ENCODE data around the gene SLC25A25.
"Not testable (repeated sequence)": the region's sequence is repeated elsewhere in the genome, so short reads cannot be mapped to it uniquely, and the experiment has no call there.

The SLC25A25 gene

DNA sequence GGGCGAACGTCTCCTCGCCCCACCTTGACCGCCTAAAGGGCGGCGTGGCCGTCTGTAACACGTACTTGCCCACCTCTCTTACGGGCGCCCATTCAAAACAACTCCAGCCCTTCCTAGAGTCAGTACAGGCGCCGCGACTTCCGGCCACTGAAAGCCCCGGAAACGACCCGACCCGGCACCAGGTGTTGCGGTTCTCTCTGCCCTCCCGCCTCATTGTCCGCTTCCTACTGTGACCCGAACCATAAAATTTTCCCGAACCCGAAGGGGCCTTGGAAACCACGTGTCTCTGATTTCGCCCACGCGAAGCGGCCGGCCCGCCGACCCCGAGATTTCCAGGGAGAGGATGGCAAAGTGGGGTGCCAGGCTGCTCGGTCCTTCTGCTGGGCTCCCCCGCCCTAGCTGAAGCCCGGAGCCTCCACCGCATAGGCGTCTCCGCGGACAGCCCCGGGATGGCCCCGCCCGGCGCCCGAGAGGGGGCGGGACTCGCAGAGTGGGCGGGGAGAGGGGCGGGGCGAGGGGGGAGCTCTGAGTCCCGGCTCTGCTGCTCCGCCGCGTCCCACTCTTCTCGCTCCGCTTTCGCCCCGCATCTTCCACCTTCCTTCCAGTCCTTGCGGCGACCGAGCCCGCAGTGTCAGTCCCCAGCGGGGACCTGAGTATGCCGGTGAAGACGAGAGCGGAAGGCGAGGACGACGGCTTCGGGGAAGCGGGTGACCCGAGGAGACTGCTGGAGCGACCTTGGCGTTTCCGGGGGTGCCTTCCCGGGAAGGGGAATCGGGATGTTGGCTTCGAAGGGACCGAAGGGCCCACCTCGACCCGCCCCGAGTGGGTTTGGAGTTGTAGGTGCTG is 60.2 kb downstream of the SLC25A25 start:
- peak; percentile 71 for DNase-seq

DNA sequence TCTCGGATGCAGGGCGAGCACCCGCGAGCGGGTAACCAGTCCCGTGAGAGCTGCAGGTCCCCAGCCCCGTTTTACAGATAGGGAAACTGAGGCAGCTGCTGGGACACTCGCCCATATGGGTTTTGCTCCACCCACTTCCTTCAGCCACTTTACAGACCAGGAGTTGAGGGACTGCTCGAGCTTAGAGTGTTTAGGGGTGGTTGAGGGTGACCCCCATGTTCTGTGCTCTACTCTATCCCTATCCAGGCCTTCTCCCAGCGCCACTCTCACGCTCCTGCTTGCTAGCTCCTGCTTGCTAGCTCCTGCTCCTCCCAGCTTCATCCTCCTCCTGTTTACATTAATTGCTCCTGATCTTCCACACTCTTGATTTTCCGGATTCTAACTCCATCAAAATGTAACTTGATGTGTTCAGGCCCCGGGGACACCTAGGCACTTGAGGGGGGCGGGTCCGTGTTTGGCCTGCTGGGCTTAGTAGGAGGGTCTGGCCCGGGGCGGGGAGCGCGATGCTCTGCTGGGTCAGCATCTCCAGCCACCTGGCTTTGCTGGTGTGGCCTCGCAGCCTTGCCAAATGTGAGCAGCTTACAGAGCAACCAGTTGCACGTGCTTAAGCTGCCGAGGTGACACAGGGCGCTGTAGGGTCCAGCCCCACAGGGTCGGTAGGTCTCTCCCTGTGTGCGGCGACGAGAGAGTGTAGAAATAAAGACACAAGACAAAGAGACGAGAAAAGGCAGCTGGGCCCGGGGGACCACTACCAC is 61.0 kb downstream of the SLC25A25 start:
- no peak for DNase-seq

DNA sequence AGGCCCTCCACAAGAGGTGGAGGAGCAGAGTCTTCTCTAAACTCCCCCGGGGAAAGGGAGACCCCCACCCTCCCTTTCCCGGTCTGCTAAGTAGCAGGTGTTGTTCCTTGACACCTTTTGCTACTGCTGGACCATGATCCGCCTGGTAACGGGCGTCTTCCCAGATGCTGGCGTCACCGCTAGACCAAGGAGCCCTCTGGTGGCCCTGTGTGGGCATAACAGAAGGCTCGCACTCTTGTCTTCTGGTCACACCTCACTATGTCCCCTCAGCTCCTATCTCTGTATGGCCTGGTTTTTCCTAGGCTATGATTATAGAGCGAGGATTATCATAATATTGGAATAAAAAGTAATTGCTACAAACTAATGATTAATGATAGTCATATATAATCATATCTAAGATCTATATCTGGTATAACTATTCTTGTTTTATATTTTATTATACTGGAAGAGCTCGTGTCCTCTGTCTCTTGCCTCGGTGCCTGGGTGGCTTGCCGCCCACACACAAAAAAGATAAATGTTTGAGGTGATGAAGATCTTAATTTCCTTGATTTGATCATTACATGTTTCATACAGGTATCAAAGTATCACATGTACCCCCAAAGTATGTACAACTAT is 62.1 kb downstream of the SLC25A25 start:
- DNase-seq: not testable (repeated sequence)

DNA sequence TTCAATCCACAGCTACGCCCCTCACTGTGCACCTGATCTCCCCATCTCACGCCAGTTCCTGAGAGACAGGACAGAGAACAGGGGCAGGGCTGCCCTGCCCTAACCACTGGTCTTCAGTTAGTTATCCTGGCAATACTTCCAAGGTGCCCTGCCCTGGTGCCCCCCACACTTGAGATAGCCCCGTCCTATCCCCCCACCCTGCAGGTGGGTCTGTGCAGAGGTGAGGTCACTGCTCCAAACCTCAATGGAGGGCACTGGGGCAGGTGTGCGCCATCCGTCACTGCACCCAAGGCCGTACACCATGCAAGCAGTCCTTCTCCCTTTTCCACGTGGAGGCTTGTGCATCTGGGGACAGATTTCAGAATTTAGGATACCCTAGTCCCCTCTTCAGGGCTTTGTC is 62.6 kb downstream of the SLC25A25 start:
- not testable (repeated sequence) for DNase-seq

DNA sequence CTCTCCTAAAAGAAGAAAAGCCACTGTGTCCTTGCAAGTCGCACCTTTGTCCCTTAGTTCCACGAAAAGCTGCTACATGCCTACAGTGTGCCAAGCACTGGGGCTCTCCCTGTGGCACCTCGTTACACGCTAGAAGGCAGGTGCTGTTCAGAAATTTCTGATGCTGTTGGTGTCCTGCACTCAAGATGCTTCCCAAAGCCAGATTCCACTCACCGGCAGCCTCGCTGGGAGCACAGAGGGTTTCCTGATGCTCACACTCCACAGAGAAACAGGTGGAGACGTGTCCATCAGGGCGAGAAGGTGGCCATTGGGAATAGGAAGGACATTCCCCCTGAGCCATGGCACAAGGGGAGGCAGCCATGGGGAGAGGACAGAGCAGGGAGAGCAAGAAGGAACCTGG is 63.3 kb downstream of the SLC25A25 start:
- DNase-seq: not testable (repeated sequence)

DNA sequence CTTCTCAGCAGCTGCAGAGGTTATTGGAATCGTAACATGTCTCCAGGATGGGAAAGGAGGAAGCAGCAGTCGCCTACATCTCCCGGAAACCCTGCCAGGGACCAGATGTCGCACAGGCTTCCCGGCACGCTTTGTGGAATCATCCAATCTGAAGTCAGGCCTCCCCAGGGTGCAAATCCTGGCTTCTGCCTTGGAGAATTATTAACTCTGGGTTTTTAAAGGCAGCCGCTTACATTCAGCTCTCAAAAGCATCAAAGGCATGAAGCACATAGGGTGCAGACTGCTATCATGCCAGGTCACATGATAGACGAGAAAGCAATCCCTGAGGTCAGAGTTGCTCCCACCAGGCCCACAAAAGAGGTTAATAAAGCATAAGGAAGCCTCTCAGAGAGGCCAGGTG is 64.1 kb downstream of the SLC25A25 start:
- not testable (repeated sequence) for DNase-seq

DNA sequence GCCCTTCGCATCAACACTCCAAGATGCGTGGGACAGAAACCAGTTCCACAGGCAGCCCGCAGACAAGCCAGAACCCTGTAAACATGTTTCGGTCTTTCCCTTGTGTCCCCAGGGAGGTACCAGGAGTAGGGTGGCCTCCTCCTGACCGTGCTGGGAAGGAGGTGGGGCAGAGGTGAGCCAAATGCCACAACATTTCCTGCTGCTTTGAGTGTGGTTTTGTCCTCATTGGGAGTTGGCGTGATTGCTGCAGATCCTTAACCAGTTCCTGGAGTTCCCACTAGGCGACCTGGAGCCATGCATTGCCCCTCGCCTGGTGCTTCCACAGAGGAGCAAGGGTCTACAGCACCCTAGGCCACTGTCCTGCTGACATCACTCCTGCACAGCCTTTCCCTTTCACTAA is 67.5 kb downstream of the SLC25A25 start:
- not testable (repeated sequence) for DNase-seq

DNA sequence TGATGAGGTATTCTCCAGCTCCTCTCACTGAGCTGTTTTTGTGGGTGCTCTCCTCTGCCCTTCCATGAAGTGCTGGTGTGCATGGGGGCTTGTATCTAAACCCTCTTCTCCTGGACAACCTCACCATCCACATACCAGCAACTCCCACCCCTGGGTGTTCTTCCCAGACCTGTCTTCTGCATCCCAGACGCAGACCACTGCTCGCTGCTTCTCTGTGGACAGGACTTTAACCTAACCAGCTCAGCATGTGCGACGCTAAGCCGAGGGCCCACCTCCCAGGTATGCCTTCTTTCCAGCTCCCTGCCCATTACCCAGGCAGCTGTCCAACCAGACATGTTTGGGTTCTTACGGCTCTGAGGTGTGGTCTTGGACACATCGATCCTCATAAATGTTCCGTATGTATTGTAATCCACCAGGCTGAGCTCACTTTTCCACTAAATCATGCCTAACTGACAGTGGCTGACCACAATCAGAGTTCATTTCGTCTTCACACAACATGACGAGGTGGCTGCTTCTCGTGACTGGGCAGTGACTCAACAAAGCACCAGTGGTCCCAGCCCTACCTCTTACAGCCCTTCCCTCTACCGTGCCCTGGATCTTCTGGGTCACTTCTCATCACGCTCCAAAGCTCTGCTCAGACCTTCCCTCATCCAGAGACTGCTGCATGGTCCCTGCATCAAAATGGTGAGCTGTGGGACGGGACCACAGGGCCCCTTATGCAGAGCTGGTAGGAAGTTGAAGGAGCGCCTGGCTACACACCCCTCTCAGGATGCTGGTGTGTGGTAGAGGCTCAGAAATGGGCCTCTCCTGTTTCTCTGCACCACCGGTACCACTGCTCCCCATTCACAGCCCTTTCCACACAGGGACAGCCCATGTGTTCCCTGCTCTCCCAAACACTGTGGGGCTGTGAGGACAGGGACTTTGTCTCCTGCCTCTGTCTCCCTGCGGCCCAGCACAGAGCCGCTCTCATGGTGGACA is 69.1 kb downstream of the SLC25A25 start:
- no peak for DNase-seq

DNA sequence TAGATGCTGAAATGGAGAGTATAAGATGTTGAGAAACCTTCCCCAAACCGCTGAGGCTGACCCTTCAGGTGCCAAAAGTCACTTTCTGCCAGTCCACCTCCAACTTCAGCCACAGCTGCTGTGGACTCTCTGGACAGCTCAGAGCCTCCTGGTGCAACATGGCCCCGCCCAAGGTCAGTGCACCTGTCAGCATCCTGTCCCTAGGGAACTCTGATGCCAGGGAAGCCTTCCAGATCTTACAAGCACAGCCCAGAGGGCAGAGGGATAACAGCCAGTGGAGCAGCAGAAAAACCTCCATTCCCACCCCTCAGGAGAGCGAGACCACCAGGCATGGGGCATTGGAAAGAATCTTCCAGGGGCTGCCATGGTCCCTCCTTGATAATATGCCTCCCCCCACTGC is 70.0 kb downstream of the SLC25A25 start:
- no peak for DNase-seq

DNA sequence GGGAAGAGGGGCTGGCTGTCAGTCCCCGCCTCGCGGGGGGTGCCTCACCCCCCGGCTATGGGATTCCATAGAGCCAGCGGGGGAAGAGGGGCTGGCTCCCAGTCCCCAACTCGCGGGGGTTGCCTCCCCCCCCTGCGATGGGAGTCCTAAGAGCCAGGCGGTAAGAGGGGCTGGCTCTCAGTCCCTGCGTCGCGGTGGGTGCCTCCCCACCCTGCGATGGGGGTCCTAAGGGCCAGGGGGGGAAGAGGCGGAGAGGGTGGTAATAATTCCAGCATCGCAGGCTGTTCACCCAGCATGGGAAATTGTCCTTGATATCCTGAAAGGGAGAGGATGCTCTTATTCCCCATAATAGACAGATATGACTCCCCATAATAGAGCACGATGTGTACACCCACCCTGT is 71.6 kb downstream of the SLC25A25 start:
- DNase-seq: no peak

DNA sequence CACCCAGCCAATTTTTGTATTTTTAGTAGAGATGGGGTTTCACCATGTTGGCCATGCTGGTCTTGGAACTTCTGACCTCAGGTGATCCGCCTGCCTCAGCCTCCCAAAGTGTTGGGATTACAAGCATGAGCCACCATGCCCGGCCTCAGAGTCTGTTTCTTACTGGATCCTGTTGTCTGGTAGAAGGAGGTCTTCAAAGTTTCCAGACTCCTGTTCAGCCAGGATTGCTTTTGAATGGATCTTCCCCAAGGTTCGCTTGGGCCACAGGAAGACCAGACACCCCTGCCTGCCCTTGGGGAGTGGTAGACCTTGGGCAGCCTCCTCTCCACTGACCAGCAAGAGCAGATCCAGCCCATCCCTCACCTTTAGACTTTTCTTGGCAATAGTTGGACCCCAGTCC is 73.6 kb downstream of the SLC25A25 start:
- no peak for DNase-seq

DNA sequence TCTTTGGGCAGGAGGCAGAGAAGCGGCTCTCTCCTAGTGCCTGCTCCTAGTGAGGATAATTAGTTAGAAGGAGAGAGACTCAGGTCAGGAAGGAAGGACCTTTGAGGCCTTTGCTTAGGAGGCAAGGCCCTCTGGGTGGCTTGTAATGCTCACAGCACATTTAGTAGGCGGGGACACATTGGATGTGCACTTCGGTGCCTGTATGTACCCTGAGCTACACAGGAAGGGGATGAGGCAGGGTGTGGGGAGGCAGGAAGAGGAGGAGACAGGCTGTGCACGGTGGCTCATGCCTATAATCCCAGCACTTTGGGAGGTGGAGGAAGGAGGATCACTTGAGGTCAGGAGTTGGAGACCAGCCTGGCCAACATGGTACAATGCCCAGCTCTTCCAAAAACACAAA is 74.0 kb downstream of the SLC25A25 start:
- DNase-seq: peak; percentile 30

DNA sequence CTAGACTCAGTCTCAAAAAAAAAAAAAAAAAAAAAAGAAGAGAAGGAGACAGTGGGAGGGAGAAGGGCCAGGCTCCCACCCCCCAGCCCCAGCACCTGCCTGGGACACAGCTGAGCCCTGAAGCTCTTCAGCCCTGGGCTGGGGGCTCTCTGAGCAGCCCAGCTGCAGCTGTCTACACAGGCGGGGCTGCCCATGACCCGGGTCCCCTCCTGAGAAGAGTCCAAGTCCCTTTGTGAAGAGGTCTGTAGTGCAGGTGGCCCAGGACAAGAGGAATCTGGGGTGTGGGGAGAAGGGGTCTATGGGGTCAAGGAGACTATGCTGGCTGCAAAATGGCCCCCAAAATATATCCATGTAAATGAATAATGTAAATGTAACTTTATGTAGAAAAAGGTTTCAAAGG is 74.6 kb downstream of the SLC25A25 start:
- no peak for DNase-seq

DNA sequence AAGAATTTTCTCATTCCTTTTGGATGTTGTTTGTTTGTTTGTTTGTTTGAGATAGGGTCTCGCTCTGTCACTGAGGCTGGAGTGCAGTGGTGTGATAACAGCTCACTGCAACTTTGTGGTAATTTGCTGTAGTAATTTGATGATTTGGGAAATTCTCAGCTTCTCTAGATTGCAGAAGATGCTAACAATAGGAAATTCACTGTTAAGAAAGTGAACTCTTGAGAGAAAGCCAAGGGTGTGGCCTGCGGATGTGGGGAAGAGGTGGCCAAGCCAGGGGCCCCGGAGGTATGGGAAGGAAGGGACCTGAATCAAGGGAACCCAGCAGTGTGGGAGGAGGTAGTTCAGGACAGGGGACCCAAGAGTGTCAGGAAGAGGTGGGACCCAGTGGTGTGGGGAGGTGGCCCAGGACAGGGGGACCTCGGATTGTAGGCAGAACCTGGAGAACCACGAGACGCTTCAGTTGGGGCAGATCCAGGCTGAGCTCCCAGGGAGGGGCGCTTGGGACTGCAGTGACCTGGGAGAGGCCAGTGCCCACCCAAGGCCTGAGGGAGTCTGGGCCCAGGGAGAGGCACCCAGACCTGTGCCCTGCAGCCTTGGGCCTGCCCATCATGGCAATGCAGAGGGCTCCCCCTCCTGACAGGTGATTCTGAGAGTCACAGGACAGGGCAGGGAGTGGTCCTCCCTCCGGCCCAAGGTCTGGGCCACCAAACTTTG is 75.7 kb downstream of the SLC25A25 start:
- no peak for DNase-seq

DNA sequence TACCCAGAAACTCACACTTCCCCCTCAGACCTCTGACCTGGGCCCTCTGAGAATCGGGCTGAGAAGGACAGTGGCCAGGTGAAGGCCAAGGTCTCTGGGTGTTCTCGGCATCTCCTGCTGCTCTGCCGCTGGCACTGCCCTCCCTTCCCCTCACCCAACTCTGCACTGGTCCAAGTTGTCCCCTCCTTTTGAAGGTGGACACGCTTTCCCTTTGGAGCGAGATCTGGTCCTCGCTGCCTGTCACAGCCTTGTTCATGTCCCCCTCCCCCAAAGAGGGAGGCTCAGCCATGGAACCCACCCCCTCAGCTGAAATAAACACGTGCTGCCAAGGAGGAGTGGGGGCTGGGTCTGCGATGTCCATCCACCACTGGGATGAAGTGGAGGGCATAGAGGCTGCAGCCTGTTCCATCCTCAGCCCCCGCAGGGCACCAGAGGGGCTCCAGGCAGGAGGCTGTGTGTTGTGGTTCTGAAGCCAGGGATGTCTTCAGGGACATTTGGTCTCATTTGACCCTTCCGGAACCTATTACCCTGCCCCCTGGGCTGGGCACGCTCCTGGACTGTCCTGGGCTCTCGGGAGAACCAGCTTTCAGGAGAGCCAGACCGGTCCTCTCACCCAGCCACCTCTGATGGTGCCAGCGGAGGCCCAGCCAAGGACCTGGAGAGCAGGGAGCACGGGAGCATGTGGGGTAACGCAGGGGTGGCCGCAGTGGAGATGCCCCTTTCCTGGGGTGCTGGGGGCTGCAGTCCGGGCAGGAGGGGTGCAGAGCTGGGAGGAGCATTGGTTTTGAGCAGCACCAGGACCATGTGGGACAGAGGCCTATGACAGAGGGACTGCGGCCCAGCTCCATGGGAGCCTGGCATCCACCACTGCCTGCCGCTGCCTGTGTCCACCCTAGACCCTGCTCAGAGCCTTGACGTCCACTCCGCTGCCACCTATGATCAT is 76.5 kb downstream of the SLC25A25 start:
- no peak for DNase-seq

DNA sequence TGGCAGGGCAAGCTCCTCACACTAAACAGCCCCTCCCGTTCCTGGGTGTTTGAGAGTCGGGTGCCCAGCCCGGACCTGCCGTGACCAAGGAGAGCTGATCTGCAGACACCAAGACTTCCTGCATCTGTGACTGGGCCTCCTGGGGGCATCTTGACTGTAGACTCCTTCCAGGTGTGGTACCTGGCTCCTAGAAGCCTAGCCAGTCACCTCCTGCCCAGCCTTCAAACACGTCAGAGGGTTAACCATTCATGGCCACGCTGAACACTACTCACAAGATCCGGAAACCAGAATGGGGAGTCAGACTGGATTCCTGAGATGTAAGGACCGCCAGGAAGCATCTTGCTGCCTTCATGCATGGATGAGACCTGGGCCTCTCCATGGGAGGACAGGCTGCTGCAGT is 77.5 kb downstream of the SLC25A25 start:
- no peak for DNase-seq

DNA sequence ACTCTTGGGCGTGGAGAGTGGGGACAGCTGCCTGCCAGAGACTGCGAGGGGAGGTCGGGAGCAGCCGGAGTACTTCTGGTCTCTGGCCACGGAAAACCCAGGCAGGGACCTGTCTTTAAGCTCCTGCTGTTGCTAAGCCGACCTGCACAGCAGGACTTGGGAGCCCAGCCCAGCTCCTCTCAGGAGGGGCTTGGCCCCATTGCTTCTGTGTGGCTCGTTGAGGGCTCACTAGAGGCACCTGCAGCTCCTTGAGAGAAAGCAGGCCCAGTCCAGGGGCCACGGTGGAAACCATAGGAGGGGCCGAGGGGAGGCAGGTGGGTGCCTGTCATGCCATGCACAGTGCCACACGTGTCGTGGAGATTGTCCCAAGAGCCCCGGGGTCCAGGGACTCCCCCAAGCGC is 77.9 kb downstream of the SLC25A25 start:
- no peak for DNase-seq

DNA sequence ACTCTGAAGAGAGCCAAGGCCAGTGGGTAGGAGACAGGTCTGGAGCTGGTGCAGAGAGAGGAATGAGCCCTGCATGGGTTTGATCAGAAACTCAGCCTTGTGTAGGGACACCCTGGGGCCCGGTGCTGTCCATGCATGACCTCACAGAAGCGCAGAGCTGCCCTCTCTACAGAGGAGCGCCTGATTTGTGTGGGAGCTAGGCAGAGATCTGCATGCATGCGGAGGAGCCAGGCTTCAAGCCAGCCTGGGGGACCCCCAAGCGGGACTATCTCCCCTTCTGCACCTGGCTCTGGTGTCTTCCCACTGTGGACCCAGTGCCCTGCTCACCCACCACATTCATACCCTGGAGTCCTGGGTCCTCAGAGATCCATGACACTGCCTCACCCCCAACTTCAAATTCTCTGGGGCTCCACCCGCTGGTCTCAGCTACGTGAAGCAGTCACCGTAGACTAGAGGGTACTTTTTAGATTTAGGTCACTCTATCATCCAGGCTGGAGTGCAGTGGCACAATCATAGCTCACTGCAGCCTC is 78.6 kb downstream of the SLC25A25 start:
- DNase-seq: no peak

DNA sequence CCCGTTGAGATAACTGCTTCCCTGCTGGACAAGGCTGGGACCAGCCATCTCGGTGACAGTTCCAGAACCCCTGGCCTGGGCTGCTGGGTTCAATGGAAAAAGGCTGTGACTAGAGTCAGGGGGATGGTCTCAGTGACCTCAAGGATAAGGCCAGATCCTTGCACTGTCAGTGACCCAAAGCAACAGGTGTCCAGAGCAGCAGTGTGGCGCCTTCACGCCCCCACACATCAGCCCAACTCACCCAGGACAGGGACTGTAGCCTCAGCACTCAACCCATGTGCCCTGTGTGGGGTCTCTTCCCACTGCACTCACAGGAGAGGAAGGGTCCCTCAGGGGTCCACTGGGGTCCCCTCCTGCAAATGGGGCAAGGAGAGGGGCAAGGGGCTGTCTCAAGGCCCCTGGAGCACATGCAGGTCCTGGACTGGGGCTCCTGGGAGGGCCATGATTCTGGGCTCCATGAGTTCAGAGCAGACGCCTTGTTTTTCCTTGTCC is 80.5 kb downstream of the SLC25A25 start:
- DNase-seq: no peak

DNA sequence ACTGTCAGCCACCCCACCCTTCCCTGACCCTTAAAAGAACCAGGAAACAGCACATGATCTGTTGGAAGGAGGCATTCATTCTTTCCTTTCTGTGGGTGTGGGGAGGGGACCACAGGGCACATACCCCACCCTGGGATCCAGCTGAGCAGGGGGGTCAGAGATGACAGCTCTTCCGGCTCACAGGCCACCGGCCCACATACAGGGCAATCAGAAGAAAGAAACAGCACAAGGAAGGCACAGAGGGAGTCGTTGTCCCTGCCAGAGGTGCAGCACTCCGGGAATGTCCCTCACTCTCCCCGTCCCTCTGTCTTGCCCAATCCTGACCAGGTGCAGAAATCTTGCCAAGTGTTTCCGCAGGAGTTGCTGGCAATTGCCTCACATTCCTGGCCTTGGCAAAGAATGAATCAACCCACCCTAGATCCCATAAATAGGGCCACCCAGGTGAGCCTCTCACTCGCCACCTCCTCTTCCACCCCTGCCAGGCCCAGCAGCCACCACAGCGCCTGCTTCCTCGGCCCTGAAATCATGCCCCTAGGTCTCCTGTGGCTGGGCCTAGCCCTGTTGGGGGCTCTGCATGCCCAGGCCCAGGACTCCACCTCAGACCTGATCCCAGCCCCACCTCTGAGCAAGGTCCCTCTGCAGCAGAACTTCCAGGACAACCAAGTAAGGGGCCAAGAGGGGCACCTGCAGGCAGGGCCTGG is 81.1 kb downstream of the SLC25A25 start, which contains the start of gene LCN2:
LCN2 (plus strand) TSS at position 453 of the 701 bp plus-strand sequence; CDS start at position 526, 73 bp downstream.
- no peak for DNase-seq

Data from GDM1 (cell line).